ENCODE results near the gene NECAB3.

NECAB3 gene

GRCh38 chr20:33697129-33697528 lies 22.9 kb upstream of the NECAB3 start:
- Histone ChIP-seq H3K9me2 (ENCODE audit: low read depth, low read length) (no peaks in the 10 kb centered on the region), H3K4me1 (ENCODE audit: insufficient read depth, low read length, severe bottlenecking) (peaks cover 29% of the 10 kb centered on the region), H3K9ac (ENCODE audit: low read length) (no peak overlapping the region), H3F3A (ENCODE audit: insufficient read depth, low read length) (no peaks in the 10 kb centered on the region), H3K9me3 (ENCODE audit: low read length) (no peaks in the 10 kb centered on the region), H3K27ac (ENCODE audit: low read depth, low read length, poor library complexity, severe bottlenecking) (peak overlapping the region; percentile 20), H3K36me3 (ENCODE audit: insufficient read depth, low read length) (no peaks in the 10 kb centered on the region), H3K79me2 (ENCODE audit: insufficient read depth, low read length) (no peaks in the 10 kb centered on the region), H3K27me3 (ENCODE audit: insufficient read depth, low read length) (no peaks in the 10 kb centered on the region), H3K4me2 (ENCODE audit: low read length) (no peak overlapping the region), H2AFZ (ENCODE audit: low read length) (no peak overlapping the region), H3K4me3 (ENCODE audit: low read depth, low read length, poor library complexity, severe bottlenecking) (no peak overlapping the region), H4K20me1 (ENCODE audit: insufficient read depth, low read length) (no peaks in the 10 kb centered on the region)
- TF ChIP-seq, protein P1, sequence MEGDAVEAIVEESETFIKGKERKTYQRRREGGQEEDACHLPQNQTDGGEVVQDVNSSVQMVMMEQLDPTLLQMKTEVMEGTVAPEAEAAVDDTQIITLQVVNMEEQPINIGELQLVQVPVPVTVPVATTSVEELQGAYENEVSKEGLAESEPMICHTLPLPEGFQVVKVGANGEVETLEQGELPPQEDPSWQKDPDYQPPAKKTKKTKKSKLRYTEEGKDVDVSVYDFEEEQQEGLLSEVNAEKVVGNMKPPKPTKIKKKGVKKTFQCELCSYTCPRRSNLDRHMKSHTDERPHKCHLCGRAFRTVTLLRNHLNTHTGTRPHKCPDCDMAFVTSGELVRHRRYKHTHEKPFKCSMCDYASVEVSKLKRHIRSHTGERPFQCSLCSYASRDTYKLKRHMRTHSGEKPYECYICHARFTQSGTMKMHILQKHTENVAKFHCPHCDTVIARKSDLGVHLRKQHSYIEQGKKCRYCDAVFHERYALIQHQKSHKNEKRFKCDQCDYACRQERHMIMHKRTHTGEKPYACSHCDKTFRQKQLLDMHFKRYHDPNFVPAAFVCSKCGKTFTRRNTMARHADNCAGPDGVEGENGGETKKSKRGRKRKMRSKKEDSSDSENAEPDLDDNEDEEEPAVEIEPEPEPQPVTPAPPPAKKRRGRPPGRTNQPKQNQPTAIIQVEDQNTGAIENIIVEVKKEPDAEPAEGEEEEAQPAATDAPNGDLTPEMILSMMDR (IDR thresholded peaks at IDR 0.05; ENCODE audit: low read length): no peak
- no peak for TF ChIP-seq EZH2 (IDR thresholded peaks at IDR 0.05; ENCODE audit: borderline replicate concordance, low read length)

GRCh38 chr20:33696448-33696847 lies 22.2 kb upstream of the NECAB3 start:
- H4K20me1 ChIP-seq (ENCODE audit: insufficient read depth, low read length): no peaks in the 10 kb centered on the region
- H3K4me3 ChIP-seq (ENCODE audit: low read depth, low read length, poor library complexity, severe bottlenecking): no peak overlapping the region
- H2AFZ ChIP-seq (ENCODE audit: low read length): no peak overlapping the region
- no peaks in the 10 kb centered on the region for H3F3A ChIP-seq (ENCODE audit: insufficient read depth, low read length)
- H3K27ac ChIP-seq (ENCODE audit: low read depth, low read length, poor library complexity, severe bottlenecking): peak overlapping the region; percentile 20
- H3K9me2 ChIP-seq (ENCODE audit: low read depth, low read length): no peaks in the 10 kb centered on the region
- TF ChIP-seq, protein P1 (IDR thresholded peaks at IDR 0.05; ENCODE audit: low read length): no peak
- TF ChIP-seq EZH2 (IDR thresholded peaks at IDR 0.05; ENCODE audit: borderline replicate concordance, low read length): no peak
- H3K27me3 ChIP-seq (ENCODE audit: insufficient read depth, low read length): no peaks in the 10 kb centered on the region
- no peaks in the 10 kb centered on the region for H3K79me2 ChIP-seq (ENCODE audit: insufficient read depth, low read length)
- H3K9ac ChIP-seq (ENCODE audit: low read length): no peak overlapping the region
- peaks cover 29% of the 10 kb centered on the region for H3K4me1 ChIP-seq (ENCODE audit: insufficient read depth, low read length, severe bottlenecking)
- no peaks in the 10 kb centered on the region for H3K36me3 ChIP-seq (ENCODE audit: insufficient read depth, low read length)
- no peak overlapping the region for H3K4me2 ChIP-seq (ENCODE audit: low read length)
- no peaks in the 10 kb centered on the region for H3K9me3 ChIP-seq (ENCODE audit: low read length)

GRCh38 chr20:33694639-33695012 lies 20.4 kb upstream of the NECAB3 start:
- no peak overlapping the region for H2AFZ ChIP-seq (ENCODE audit: low read length)
- no peaks in the 10 kb centered on the region for H3K27me3 ChIP-seq (ENCODE audit: insufficient read depth, low read length)
- H3K36me3 ChIP-seq (ENCODE audit: insufficient read depth, low read length): no peaks in the 10 kb centered on the region
- peaks cover 37% of the 10 kb centered on the region for H3K4me1 ChIP-seq (ENCODE audit: insufficient read depth, low read length, severe bottlenecking)
- H4K20me1 ChIP-seq (ENCODE audit: insufficient read depth, low read length): no peaks in the 10 kb centered on the region
- no peaks in the 10 kb centered on the region for H3K9me2 ChIP-seq (ENCODE audit: low read depth, low read length)
- H3K4me2 ChIP-seq (ENCODE audit: low read length): no peak overlapping the region
- H3K79me2 ChIP-seq (ENCODE audit: insufficient read depth, low read length): no peaks in the 10 kb centered on the region
- TF ChIP-seq, protein P1 (IDR thresholded peaks at IDR 0.05; ENCODE audit: low read length): no peak
- TF ChIP-seq EZH2 (IDR thresholded peaks at IDR 0.05; ENCODE audit: borderline replicate concordance, low read length): no peak
- H3K27ac ChIP-seq (ENCODE audit: low read depth, low read length, poor library complexity, severe bottlenecking): peak overlapping the region; percentile 76
- H3F3A ChIP-seq (ENCODE audit: insufficient read depth, low read length): no peaks in the 10 kb centered on the region
- no peaks in the 10 kb centered on the region for H3K9me3 ChIP-seq (ENCODE audit: low read length)
- no peak overlapping the region for H3K9ac ChIP-seq (ENCODE audit: low read length)
- H3K4me3 ChIP-seq (ENCODE audit: low read depth, low read length, poor library complexity, severe bottlenecking): no peak overlapping the region
